GM21825 (cell line): Measurements from ENCODE around the gene CSH2.

Source experiments
- ATAC-seq: cut with Tn5 transposase; IDR thresholded peaks from one replicate; pipeline ENCODE4 v1.9.1; 2021; ENCODE audit warnings: mild to moderate bottlenecking, moderate library complexity; ENCODE audit not compliant: unreplicated experiment

CSH2 gene

DNA sequence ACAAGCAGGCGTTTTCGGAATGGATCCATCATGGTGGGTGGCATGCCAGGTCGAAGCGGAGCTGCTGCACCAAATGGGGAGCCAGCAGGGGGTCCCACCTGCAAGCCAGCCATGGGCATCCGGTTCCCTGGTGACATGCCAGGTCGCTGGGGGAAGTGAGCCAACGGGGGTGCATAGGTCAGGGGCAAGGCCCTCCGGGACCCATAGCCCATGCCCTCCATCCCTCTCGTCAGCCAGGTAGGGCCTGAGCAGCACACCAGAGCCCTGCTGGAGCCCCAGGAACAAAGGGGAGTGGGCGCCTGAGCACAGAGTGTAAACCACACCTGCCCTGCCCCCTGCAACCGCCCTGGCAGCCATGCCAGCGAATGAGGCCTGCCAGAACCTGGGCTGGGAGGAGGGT is 36.0 kb downstream of the CSH2 start:
- ATAC-seq: no peak

DNA sequence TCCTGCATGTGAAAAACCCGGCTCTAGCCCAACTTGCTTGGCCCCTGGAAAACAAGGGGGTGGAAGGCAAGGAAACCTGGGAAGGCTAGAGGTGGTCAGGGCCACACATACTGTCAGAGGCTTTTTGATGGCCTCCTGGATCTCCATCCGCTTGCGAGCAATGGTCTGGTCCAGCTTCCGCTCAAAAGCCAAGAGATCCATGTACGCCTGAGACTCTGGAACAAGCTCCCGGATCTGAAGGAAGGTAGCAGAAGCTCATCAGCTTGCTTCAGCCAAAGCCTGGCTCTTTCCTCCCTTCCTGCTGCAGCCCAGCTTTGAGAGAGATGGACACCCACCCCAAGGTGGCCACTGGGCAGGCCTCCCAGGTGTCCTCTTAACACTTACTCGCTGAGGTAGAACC is 36.7 kb downstream of the CSH2 start:
- ATAC-seq: no peak

DNA sequence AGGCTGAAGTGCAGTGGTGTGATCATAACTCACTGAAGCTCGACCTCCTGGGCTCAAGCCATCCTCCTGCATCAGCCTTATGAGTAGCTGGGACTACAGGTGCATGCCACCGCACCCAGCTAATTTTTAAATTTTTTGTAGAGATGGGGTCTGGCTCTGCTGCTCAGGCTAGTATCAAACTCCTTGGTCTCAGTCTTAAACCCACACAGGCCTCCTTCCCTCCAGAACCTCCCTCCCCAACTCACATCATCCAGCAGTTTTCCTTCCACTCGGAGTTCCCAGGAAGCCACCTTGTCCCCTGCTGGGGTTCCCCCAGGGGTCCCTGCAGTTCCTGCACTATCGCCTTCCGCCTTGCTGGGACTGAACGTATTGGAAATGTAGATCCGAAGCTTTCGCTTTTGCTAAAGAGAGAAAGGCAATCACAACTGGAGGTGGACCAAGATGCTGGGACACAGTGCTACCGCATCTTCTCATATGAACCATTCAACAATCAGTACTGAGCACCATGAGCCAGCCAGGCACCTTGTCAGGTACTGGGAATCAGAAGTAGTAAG is 38.2 kb downstream of the CSH2 start:
- no peak for ATAC-seq

DNA sequence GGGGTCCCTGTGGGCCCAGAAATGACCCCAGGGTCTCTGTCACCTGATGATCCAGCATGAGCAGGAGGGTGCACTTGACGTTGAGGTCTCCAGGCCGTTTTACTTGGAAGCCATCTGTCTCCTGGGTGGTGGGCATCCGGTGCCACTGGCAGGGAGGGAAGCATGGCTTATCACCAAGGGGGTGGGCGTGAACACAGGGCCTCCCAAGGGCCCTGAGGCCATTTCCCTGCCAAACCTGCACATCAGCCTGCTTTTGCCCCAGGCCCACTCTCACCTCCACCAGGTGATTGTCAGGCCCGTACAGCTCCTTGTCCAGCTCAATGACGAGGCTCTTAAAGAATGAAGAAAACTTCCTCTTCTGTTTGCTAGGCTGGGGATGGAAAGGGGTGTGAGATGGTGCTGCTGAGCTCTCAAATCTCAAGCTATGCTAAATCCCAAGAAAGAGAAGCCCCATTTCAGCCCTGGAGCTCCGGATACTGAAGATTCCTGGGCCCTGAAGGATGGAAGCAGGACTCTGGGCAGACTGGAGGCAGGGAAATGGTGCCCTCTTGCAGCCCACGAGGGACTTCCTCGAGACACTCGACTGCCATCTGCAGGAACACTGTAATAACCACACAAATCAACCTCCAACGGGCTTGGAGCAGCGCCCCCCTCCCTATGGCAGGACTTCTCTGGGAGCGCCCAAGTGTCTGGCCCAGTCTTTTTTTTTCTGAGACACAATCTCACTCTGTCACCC is 38.9 kb downstream of the CSH2 start:
- ATAC-seq: no peak

DNA sequence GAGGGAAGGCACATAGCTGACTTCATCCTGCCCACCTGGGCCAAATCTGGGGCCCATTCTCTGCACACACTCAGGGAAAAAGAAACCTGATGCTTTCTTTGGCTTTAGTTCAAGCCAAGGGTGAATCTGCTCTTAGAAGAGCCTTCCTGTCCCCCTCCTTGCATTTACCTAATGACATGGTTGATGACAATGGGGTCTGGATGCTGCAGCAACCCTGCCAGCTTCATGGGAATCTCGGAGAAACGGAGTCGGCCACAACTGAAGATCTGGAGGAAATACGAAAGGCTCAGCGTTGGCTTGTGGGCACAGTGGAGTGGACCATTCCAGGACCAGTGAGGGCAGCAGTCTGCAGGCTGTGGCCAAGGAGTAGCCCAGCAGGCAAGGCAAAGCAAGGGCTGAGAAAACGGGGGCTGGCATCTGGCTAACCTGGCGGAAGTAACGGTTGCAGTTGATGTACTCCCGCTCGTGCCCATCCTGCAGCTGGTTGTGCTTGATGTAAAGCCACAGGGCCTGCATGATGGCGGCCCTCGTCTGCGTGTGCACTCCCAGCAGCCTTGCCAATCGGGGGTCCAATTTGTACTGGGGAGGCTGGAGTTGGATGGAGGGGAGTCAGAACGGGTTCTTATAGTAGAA is 39.6 kb downstream of the CSH2 start:
- no peak for ATAC-seq

DNA sequence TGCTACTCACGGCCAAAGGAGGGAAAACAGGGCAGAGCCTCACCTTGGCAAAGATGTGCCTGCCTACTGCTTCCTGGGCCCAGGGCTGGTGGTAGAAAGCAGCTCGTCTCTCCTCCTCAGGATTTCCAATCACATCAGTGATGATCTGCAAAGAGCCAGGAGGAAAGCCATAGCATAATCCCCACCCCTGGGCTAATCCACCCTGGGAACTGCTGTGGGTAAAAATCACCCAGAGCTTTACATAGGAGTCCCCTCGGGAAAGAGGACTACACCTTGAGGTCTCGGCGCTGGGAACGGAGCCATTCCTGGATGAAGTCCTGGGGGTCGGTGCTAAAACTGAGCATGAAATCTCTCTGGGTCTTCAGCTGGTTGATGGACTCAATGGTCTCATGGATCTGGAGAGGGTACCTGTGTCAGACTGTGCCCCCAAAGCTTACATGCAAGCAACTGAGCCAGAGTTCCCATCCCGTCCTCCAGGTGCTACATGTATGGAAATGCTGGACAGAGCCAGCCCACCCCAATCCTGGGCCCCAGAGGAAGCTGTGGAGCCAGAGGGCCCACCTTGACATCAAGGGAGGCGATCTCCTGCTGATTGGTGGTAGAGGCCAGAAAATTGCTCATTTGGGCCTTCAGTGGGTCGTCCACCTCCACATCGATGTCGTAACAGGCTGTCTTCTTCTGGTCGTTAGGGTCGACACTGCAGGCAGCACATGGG is 40.3 kb downstream of the CSH2 start:
- ATAC-seq: no peak

DNA sequence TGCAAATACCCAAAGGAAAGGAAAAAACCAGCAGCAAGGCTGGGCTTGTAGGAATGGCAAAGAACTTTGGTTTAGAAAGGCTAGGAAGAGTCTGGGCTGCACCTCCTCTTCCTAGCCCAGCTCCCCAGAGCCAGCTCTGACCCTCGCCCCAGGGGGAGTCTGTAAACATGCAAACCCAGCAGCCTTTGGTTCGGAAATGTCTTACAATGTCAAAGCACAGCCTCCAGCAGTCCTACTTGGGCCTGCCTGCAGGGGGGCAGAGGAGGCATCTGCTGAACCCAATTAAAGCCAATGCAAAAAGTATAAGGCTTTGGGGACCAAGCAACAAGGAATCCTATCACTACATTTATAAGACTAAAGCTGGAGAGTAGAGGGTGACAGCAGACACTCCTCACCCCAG is 41.0 kb downstream of the CSH2 start:
- no peak for ATAC-seq

DNA sequence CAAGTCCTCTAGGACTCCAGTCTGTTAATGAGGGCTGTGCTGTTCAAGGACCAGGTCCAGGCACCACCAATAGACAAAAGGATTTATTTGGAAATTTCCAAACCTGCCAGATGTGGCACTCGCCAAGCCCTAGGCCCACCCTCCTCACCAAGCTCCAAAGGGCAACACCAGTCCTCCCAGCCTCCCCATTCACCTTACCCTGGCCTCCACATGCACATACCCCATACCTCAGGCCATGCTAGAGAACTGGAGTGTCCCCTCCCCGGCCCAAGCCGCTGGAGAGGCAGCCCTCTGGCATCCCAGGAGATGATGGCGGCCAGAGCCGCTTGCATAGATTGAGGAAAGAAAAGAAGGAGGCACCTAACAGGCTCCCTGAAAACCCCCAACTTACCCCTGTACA is 41.5 kb downstream of the CSH2 start:
- no peak for ATAC-seq

DNA sequence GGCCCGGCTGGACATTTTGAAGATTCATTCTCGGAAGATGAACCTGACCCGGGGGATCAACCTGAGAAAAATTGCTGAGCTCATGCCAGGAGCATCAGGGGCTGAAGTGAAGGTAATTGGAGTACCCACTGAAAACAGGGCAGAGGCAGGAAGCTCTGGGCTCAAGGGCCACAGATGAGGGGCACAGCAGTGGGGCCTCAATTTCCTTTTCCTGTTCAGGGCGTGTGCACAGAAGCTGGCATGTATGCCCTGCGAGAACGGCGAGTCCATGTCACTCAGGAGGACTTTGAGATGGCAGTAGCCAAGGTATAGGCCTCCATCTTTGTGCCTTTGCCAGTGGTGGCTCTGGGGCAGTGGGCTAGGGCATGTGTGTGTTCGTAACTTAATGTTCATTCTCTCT is 42.0 kb downstream of the CSH2 start:
- no peak for ATAC-seq

DNA sequence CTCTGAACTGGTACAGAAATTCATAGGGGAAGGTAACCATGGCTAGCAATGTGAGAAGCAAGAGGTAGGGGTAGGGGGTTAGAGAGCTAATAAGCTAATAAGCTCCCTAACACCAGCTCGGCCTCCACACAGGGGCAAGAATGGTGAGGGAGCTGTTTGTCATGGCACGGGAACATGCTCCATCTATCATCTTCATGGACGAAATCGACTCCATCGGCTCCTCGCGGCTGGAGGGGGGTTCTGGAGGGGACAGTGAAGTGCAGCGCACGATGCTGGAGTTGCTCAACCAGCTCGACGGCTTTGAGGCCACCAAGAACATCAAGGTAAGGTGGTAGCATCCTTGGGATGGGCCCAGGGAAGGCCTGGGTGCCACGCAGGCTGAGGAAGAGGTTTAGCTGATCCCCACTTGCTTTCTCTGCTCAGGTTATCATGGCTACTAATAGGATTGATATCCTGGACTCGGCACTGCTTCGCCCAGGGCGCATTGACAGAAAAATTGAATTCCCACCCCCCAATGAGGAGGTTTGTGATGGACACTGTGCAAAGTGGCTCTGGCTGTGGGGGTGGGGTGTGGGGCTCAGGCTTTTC is 42.5 kb downstream of the CSH2 start:
- no peak for ATAC-seq

DNA sequence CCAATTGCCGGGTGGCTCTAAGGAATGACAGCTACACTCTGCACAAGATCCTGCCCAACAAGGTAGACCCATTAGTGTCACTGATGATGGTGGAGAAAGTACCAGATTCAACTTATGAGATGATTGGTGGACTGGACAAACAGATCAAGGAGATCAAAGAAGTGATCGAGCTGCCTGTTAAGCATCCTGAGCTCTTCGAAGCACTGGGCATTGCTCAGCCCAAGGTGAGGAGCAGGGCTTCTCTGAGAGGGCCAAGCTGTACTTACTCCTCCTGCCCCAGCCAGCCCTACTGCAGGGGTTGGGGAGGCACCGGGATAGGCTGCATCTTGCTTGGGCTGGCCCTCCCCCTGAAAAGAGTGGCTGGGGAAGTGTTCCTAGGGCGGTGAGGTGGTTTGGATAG is 43.2 kb downstream of the CSH2 start:
- no peak for ATAC-seq

DNA sequence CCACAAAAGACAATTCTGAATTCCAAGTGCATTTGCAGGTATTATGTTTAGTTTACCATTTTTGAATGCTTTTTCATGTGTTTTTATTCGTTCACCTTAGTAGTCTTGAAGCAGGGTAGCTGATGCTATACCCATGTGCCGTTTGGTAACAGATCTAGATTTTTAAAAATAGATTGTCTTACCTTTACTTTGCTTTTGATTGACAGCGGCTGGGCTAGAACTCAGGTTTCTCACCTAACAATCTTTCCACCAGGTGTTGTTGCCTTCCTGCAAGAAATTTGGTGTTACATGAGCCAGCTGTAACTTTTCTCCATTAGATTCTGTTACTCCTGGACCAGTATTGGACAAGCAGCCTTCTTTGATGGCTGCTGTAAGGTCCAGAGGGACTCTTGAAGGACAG is 44.5 kb downstream of the CSH2 start:
- ATAC-seq: no peak

DNA sequence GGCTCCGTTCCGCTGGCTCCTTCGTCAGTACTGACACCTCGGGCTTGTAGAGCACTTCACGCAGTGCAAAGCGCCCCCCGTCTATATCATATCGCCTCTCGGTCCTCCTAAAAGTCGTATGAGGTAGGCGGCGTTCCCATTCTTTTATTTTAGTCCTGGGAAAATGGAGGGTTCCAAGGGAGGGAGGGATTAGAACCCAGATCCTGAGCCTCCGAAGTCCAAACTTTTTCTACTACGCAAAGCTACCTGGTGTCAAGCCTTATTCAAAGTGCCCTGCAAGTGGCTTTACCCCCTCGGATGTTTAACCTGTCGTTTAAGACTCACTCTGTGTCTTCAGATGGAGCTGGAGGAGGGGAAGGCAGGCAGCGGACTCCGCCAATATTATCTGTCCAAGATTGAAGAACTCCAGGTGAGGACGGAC is 45.7 kb downstream of the CSH2 start:
- ATAC-seq: no peak

DNA sequence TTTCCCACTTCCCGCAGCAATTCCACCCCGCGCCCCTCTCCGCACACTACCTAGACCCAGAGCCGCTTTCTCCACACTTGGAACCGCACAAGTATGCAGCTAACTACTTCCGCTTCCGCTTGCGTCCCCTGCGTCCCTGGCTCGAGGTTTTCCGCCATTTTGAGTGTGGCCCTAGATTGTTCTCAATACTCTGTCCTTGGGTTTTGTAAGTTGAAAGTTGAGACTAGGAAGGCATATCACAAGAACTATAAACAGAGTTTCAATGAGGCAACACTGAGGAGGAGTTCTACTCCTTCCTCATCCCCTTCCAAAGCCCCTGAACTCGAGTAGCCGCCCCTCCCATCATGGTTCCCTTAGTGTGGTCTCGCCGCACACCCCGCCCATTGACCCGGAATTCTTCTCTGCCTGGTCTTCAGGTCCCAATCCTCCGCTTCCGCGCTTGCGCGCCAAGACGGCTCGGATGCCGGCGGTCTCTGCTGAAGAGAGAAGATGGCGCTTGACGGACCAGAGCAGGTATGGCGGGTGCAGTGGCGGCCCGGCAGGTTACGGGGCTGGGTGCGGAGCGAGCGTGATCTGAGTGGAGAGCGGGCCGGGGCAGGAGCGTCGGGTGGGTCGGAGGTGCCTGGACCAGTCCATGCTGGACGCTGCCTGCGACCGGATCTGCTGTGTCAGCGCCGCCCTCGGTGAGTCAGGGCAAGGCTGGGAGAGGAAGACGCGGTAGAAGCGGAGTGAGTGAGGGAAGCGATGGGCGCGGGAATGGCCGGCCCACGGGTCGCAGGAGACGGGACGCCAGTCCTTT is 46.3 kb downstream of the CSH2 start, which contains the start of the genes FTSJ3 and PSMC5:
Gene FTSJ3, minus strand, starts transcription at position 662 of the 799 bp plus-strand sequence. CDS start 761 bp downstream, outside the sequence.
Gene PSMC5, plus strand, starts transcription at position 430 of the 799 bp plus-strand sequence. Its CDS starts 60 bp downstream, at position 490.
- ATAC-seq: peak; percentile 81

DNA sequence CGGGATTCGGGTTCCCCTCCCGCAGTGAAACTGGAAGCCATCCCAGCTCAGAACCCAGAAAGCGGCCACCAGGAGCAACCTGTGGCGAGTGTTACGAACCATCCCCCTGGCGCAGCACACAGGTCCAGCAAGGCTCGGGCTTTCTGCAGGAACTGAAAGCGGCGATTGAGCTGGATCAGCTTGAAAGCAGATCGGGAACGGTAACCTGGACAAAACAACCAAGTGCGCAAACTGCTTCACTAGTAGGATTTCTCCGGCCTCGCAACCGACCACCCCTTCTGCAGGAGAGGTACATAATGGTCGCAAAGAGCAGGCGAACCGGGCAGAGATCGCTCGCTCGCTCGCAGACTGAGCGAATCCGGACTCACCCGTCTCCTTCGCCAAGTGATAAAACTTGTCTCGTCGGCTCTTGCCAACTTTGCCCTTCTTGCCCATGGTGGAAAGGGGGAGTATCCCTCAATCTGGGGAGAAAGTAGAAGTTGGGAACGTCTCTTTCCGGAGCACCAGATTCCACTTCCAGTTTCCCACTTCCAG is 46.9 kb downstream of the CSH2 start:
- no peak for ATAC-seq

DNA sequence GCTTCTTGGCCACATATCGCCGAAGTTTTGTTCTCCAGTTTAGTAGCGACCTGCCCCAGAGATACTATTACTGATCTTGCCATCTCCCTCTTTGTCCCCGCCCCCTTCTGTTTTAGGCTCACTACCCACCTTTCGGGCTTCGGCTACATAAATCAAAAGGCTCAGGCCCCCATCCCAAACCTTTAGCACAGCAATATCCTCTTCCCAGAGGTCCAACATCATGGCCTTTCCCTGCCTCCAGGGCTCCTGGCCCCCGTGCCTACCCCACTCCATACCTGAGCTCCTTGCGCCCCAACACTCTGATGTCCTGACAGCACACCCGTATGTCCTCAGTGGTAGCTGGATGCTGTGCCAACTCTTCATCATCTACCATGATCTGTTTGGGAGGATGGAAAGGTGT is 49.1 kb downstream of the CSH2 start:
- ATAC-seq: no peak

DNA sequence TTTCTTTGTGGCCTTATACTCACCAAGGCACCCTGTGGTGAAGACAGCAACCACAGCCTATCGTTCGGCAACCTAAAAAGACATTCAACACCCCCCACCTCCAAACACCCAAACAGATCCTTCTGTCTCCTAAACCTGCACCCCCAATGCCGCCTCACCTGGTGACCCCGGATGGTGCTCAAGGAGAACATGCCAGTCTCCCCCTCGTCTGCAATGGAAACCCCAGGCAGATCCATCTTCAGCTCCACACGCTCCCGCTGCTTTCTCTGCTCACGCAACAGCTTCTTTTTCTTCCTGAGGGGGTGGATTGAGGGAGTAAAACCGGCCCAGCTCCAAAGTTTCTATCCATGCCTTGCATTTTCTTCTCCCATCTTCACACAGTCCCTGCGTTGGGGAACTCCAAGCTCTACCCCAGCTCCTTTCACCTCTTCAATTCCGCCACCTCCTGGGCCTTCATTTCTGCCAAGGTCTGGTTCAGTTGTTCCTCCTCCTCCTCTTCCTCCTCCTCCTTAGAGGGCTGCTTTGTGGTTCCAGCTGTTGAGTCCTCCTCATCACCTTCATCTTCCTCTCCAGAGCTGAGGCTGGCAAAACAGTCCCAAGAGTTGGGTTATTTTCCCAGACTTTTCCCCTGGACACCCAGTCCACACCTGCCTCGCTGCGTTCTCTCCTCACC is 49.7 kb downstream of the CSH2 start:
- ATAC-seq: no peak

DNA sequence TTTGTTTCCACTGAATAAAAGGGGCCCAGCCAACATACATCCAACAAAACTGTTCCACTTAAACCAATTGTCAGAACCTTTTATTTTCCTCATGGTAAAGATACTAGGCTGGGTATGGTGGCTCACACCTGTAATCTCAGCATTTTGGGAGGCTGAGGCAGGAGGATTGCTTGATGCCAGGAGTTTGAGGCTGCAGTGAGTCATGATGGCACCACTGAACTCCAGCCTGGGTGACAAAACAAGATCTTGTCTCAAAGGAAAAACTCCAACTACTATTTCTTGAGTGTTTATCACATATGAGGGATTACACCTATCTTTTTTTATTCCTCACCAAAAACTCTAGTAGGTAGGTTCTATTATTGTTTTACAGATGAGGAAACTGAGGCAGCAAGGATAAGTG is 50.9 kb downstream of the CSH2 start:
- ATAC-seq: no peak
